Mucosa of descending colon (tissue), 3 donors: ENCODE results near the gene ARHGAP26. TPM values are rescaled to one million over a fixed set of nuclear protein-coding genes. Genes with fewer than 3 reads are reported as not detected.

Experiments used
- ATAC-seq: fragments of 200-7000 bp; cut with Tn5 transposase; one replicate; pipeline ENCODE4 v1.9.1; 2020; ENCODE audit warnings: mild to moderate bottlenecking, moderate library complexity
- DNase-seq, 3 donors: peaks; one replicate each; pipeline ENCODE4 v3.0.0-alpha.2; 2020
- H3K36me3 ChIP-seq: fragments of 200-600 bp; one replicate; pipeline ENCODE4 v1.8.0; 2021; ENCODE audit warnings: low read depth, mild to moderate bottlenecking
- H3K4me1 ChIP-seq: fragments of 200-600 bp; one replicate; pipeline ENCODE4 v1.8.0; 2021; ENCODE audit warnings: low read depth, mild to moderate bottlenecking
- H3K4me3 ChIP-seq: fragments of 200-600 bp; one replicate; pipeline ENCODE4 v1.8.0; 2021; ENCODE audit warnings: mild to moderate bottlenecking
- H3K9me3 ChIP-seq: fragments of 200-600 bp; one replicate; pipeline ENCODE4 v1.8.0; 2021; ENCODE audit warnings: mild to moderate bottlenecking
- intact Hi-C, 2 donors: fragments of 100-400 bp; cut with DNase I in 1 of 2; cut with micrococcal nuclease in 1 of 2; formaldehyde crosslinking; loops; one replicate each; pipeline versions ENCODE4 v1.11.0 to v1.11.1; 2022; cut with DNase I, micrococcal nuclease
- total RNA-seq, 3 donors: library from RNA; stranded (reverse); fragmentation: NEBNext Ultra II Directional in 2 of 3; extraction: Animal tissue kit (Norgen Biotek cat#: 25700) in 2 of 3; gene quantifications; one replicate each; pipeline versions ENCODE4 v1.2.1 to v1.2.4, GENCODE V29; 2021 to 2023
- TF ChIP-seq, protein P1 (sequence below): fragments of 200-600 bp; IDR thresholded peaks from one replicate; pipeline ENCODE4 v1.8.0; 2022; ENCODE audit warnings: antibody characterized with exemption, mild to moderate bottlenecking
- donor health status: DM: no; HTN: no; CAD: no; lungs with moderate emphysema.
- donor health status: DM: no; HTN: no; CAD: no.
- donor health status: DM: no; HTN: yes; CAD: no.

The ARHGAP26 gene
- total RNA-seq, 3 donors from 2014 or later = 52.9 to 96.0 (median 67.8) TPM

DNA sequence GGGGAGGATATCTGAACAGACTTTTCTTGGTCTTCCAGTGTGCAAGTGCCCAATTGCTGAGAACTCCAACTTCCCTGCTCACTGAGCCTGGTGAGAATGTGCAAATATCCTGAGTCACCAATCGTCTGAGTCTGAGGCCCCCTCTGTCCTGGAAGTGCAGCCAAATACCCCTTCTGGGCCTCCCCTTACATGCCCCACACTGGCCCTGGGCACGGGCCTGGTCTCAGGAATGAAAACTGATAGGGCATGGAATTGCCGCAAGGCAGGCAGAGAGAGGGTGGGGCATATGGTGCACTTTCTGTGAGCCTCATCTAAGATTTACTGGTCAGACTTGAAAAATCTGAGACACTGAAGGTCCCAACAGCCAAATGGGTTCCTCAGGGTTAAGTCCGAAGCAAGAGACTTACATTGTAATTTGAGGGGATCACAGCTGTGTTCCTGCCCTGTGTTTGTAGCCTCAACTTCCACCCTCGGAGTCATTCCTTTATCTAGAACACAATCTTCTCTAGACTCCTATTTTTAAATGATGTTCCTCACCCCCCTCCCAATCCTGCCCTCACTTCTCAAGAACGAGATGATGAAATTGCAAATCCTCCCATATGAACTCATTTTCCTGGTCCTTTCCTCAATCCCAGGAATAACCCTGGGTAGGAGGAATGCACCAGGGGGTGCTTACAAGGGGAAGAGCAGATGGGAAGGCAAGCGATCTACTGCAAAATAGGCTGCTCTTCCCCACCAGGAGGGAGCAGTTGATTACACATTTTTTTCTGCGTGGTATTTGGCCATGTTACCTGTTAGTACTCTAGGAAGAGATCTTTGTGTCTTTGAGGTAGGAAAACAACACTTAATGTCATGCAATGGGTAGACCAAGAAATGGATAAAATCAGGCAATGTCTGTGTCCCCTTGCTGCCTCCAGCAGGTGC is 34.6 kb upstream of the ARHGAP26 start:
- ATAC-seq = no peak
- H3K4me1 ChIP-seq = no peaks in the 10 kb centered on the region
- H3K36me3 ChIP-seq = no peaks in the 10 kb centered on the region
- no peaks in the 10 kb centered on the region for H3K9me3 ChIP-seq
- TF ChIP-seq, protein P1, sequence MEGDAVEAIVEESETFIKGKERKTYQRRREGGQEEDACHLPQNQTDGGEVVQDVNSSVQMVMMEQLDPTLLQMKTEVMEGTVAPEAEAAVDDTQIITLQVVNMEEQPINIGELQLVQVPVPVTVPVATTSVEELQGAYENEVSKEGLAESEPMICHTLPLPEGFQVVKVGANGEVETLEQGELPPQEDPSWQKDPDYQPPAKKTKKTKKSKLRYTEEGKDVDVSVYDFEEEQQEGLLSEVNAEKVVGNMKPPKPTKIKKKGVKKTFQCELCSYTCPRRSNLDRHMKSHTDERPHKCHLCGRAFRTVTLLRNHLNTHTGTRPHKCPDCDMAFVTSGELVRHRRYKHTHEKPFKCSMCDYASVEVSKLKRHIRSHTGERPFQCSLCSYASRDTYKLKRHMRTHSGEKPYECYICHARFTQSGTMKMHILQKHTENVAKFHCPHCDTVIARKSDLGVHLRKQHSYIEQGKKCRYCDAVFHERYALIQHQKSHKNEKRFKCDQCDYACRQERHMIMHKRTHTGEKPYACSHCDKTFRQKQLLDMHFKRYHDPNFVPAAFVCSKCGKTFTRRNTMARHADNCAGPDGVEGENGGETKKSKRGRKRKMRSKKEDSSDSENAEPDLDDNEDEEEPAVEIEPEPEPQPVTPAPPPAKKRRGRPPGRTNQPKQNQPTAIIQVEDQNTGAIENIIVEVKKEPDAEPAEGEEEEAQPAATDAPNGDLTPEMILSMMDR = no peak
- no peak overlapping the region for H3K4me3 ChIP-seq
- intact Hi-C loops = no loop called here
- no peak for DNase-seq

DNA sequence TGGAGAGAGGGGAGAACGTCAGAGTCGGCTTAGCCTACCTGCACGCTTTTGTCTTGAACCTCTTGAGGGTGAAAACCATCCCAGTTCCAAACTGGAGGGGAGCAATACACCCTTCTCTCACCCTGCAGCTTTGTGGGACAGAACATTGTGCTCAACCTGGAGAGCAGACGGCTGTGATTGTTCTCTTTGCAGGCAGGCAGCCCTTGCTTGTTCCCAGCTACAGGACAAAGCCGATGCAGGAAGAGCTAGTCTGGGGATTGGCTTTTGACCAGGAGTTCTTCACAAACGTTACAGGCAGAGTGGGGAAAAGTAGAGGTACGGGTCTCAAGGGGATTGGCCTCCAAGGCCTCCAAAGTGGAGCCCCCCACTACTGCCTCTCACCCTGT is 33.9 kb upstream of the ARHGAP26 start:
- H3K9me3 ChIP-seq = no peaks in the 10 kb centered on the region
- no peaks in the 10 kb centered on the region for H3K4me1 ChIP-seq
- no peak for DNase-seq
- TF ChIP-seq, protein P1 = no peak
- H3K36me3 ChIP-seq = no peaks in the 10 kb centered on the region
- intact Hi-C loops = no loop called here
- ATAC-seq = no peak
- no peak overlapping the region for H3K4me3 ChIP-seq

DNA sequence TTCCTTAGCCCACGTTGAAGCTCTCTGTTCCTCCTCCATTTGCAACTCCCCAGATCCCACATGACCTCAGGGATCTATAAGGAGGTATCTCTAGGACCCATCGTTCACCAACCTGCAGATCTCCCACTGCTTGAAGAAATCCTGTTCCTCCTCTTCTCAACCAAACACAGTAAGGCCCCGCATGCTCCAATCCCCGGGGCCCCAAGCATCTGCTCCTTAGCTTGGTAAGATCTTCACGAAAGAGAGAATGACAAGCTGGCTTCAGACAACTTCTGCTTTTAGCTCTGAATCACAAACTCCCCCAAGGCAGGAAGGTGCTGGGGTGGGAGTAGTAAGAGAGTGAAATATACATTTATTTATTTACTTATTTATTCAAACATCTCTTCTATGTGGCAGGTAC is 33.0 kb upstream of the ARHGAP26 start:
- Histone ChIP-seq H3K4me3 (no peak overlapping the region), H3K9me3 (no peaks in the 10 kb centered on the region), H3K36me3 (no peaks in the 10 kb centered on the region), H3K4me1 (no peaks in the 10 kb centered on the region)
- intact Hi-C loops = no loop called here
- no peak for ATAC-seq
- TF ChIP-seq, protein P1 = no peak
- DNase-seq = no peak

DNA sequence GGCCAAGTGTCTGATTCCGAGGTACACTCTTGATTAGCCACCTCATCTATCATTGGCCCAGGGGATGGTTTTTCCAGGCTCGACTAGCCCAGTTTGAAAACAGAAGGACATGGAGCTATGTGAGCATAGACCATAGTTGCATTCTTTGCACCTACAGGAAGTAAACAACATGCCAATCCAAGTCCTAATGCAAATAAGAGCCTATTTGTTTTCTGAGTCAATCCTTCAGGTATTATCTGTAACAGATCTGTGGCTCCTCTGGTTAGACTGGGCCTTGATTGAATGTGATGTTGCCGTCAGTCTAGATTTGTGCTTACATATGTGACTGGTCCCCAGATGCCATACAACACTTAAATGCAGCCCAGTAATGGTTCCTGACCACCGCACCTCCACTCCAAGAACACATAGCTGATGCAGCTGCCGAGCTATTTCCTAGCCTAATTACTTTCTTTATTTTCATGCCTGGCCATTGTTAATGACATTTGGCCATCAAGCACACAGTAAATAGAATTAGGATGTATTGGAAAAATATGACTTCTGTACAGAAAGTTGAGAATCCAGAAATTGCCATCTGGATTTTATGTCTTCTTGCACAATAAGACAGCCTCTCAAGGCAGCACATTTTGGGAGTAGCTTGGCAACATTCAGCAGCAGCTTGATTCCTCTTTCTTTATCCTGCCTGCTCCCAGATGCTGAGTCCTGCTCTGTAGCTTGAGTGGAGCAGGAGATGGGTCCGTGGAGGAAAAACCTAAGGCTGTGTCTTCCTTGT is 29.5 kb upstream of the ARHGAP26 start:
- H3K36me3 ChIP-seq = no peaks in the 10 kb centered on the region
- no peak overlapping the region for H3K4me3 ChIP-seq
- intact Hi-C loops = no loop called here
- DNase-seq = no peak
- H3K9me3 ChIP-seq = no peaks in the 10 kb centered on the region
- TF ChIP-seq, protein P1 = no peak
- no peaks in the 10 kb centered on the region for H3K4me1 ChIP-seq
- no peak for ATAC-seq

DNA sequence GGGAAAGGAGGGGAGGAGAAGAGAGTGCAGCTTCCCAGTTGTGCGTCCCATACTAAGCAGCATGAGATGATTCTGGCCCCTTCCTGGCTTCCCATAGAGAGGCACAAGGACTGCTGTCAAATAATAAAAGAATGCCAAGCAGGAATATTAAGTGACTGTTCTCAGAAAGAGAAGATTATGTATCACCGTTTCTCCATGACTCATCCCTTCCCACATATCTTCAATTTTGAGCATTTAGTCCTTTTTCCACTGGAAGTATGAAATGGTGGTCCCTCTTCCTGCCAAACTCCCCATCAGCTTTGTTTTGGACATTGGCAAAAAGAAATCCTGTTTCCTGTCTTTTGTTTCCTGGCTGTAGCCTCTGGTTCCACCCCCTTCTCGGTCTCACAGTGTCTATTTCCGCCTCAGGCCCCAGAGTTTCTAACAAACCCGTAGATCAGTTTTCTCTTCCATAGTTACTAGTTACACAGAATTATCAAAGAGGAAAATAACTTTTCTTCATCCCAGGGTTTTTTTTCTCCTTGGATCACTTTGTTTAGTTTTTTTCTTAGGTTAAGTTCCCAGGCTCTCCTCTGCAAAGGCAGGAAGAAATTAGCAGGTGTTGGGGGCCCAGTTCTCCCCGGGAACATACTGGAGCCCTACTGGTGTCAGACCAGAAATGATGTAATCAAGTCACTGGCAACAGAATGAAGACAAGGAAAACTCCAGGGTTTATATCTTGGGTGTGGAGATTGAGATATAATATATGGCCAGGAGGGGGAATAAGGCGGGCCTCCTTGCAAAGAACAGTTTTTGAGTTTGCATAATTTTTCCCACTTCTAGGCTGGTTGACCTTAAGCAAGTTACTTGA is 26.4 kb upstream of the ARHGAP26 start:
- ATAC-seq = peak; percentile 43
- DNase-seq = no peak
- intact Hi-C loops = no loop called here
- Histone ChIP-seq H3K36me3 (no peaks in the 10 kb centered on the region), H3K9me3 (no peaks in the 10 kb centered on the region), H3K4me3 (no peak overlapping the region), H3K4me1 (no peaks in the 10 kb centered on the region)
- TF ChIP-seq, protein P1 = no peak
